ENCODE data around the gene FOXD4L5.
"Not testable (repeated sequence)": the region's sequence is repeated elsewhere in the genome, so short reads cannot be mapped to it uniquely, and the experiment has no call there.

The FOXD4L5 gene

GRCh38 chr9:65285109-65285508 is at the start of gene FOXD4L5:
Gene FOXD4L5 (minus strand): TSS chr9:65285209. CDS start chr9:65284377, 832 bp downstream.
- not testable (repeated sequence) for DNase-seq (ENCODE audit: low spot score)

GRCh38 chr9:65283943-65284342 is 1.1 kb downstream of the FOXD4L5 start:
- not testable (repeated sequence) for DNase-seq (ENCODE audit: low spot score)

- DNase-seq (ENCODE audit: low spot score), result not testable (repeated sequence)
Measured at GRCh38 chr9:65282976-65283375, 2.0 kb downstream of the FOXD4L5 start.

Measured in GM03348 (cell line).